ENCODE results near the gene GPR139.

- TF ChIP-seq TARDBP (IDR thresholded peaks at IDR 0.05), result no peak
- TF ChIP-seq PKNOX1 (IDR thresholded peaks at IDR 0.05), result no peak
- no peak for TF ChIP-seq SP1 (IDR thresholded peaks at IDR 0.05)
Measured at GRCh38 chr16:20002936-20003335, 70.8 kb downstream of the GPR139 start.
